Ovary (tissue), 3 donors: Measurements from ENCODE around the gene FADS2.

Experiments used
- CTCF ChIP-seq, 3 donors: fragments of 450-650 bp in 2 of 3; fragments of 200-600 bp in 1 of 3; IDR thresholded peaks; one replicate each; pipeline versions ENCODE4 v1.5.1 to v1.8.0; 2016 to 2022; ENCODE audit warnings: antibody characterized with exemption in 3 of 3, mild to moderate bottlenecking in 1 of 3
- EP300 ChIP-seq: sonication (generic); formaldehyde crosslinking; IDR thresholded peaks from one replicate; pipeline ENCODE4 v1.6.1; 2017; ENCODE audit warnings: antibody characterized with exemption
- donor health status: DM: no; HTN: no; CAD: no.

- no peak for TF ChIP-seq CTCF (IDR thresholded peaks at IDR 0.05)
- no peak for TF ChIP-seq EP300
Measured at GRCh38 chr11:61850687-61851086, 22.6 kb downstream of the FADS2 start.
